IMR-90 (cell line): ENCODE results near the gene GPR89B. TPM values are rescaled to one million over a fixed set of nuclear protein-coding genes. Genes with fewer than 3 reads are reported as not detected.

ENCODE experiments used
- ATAC-seq: fragments of 200-7000 bp; cut with Tn5 transposase; 2 replicates; pipeline ENCODE4 v1.9.1; 2020; ENCODE audit warnings: low read depth, mild to moderate bottlenecking, moderate library complexity
- BruUV-seq: library from RNA; stranded (reverse); fragments of 400-500 nt; replicated peaks from 2 replicates; lab custom pipeline; 2021; lab: Mats Ljungman, UMichigan
- CTCF ChIA-PET: fragments of 300-600 bp; formaldehyde crosslinking; extraction: SDS; loops from one replicate; lab custom pipeline; 2021; ENCODE audit warnings: antibody characterized with exemption; lab: Yijun Ruan, JAX
- POLR2A ChIA-PET: fragments of 300-600 bp; sonication (Branson Sonifier 250); formaldehyde crosslinking; loops from one replicate; lab custom pipeline; 2022; ENCODE audit warnings: antibody characterized with exemption; ENCODE audit not compliant: unreplicated experiment; lab: Charles Lee
- DNase-seq: peaks from one replicate; pipeline ENCODE4 v3.0.0; 2013
- H2AFZ ChIP-seq: replicated peaks from 2 replicates; pipeline ENCODE3; 2013; ENCODE audit warnings: low read length, mild to moderate bottlenecking; ENCODE audit not compliant: poor library complexity
- H2AK5ac ChIP-seq: 2 replicates; pipeline ENCODE4 v1.6.1; 2013; ENCODE audit warnings: low read depth, low read length, inconsistent platforms
- H2AK9ac ChIP-seq: replicated peaks from 2 replicates; pipeline ENCODE3; 2013; ENCODE audit warnings: mild to moderate bottlenecking, low read depth, low read length, moderate library complexity; ENCODE audit not compliant: poor library complexity
- H2BK120ac ChIP-seq: 2 replicates; pipeline ENCODE4 v1.6.1; 2013; ENCODE audit warnings: low read depth, low read length, inconsistent platforms
- H2BK15ac ChIP-seq: 3 replicates; pipeline ENCODE4 v1.6.1; 2013; ENCODE audit warnings: low read depth, low read length, inconsistent platforms
- H2BK20ac ChIP-seq: 2 replicates; pipeline ENCODE4 v1.6.1; 2013; ENCODE audit warnings: low read depth, mild to moderate bottlenecking, inconsistent platforms, low read length, moderate library complexity
- H2BK5ac ChIP-seq: 2 replicates; pipeline ENCODE4 v1.6.1; 2013; ENCODE audit warnings: mild to moderate bottlenecking, low read depth, low read length, inconsistent platforms; ENCODE audit not compliant: poor library complexity, severe bottlenecking
- H3K14ac ChIP-seq: replicated peaks from 2 replicates; pipeline ENCODE4 v1.6.1; 2013; ENCODE audit warnings: low read depth, low read length, inconsistent platforms
- H3K18ac ChIP-seq: 2 replicates; pipeline ENCODE4 v1.6.1; 2013; ENCODE audit warnings: low read depth, low read length, control low read depth
- H3K23ac ChIP-seq: 2 replicates; pipeline ENCODE4 v1.6.1; 2013; ENCODE audit warnings: low read depth, low read length, inconsistent platforms
- H3K27ac ChIP-seq: 2 replicates; pipeline ENCODE4 v1.5.1; 2013; ENCODE audit warnings: mild to moderate bottlenecking, control low read depth, low read length; ENCODE audit not compliant: insufficient read depth
- H3K27me3 ChIP-seq: 2 replicates; pipeline ENCODE4 v1.6.1; 2013; ENCODE audit warnings: low read length; ENCODE audit not compliant: control insufficient read depth, insufficient read depth
- H3K36me3 ChIP-seq: 2 replicates; pipeline ENCODE4 v1.6.1; 2013; ENCODE audit warnings: low read length, mixed read lengths; ENCODE audit not compliant: control insufficient read depth, insufficient read depth
- H3K4ac ChIP-seq: 2 replicates; pipeline ENCODE4 v1.6.1; 2013; ENCODE audit warnings: low read depth, low read length, inconsistent platforms
- H3K4me1 ChIP-seq: 2 replicates; pipeline ENCODE4 v1.6.1; 2013; ENCODE audit warnings: low read length, mixed read lengths; ENCODE audit not compliant: control insufficient read depth, insufficient read depth
- H3K4me2 ChIP-seq: 2 replicates; pipeline ENCODE4 v1.6.1; 2013; ENCODE audit warnings: low read depth, mild to moderate bottlenecking, control low read depth, low read length, moderate library complexity
- H3K4me3 ChIP-seq: 2 replicates; pipeline ENCODE4 v1.5.1; 2013; ENCODE audit warnings: low read depth, mild to moderate bottlenecking, control low read depth, low read length, moderate library complexity; ENCODE audit not compliant: insufficient read depth
- H3K56ac ChIP-seq: 2 replicates; pipeline ENCODE4 v1.6.1; 2013; ENCODE audit warnings: low read length, inconsistent platforms; ENCODE audit not compliant: insufficient read depth; ENCODE audit errors: extremely low read depth
- H3K79me1 ChIP-seq, 2 experiments: 2 replicates each; pipeline ENCODE4 v1.6.1; 2013; ENCODE audit warnings: low read length in 2 of 2, inconsistent platforms in 1 of 2, low read depth in 1 of 2
- H3K9ac ChIP-seq: 2 replicates; pipeline ENCODE4 v1.6.1; 2013; ENCODE audit warnings: low read depth, low read length, control low read depth
- H3K9me1 ChIP-seq: 2 replicates; pipeline ENCODE4 v1.6.1; 2013; ENCODE audit warnings: low read length, inconsistent platforms; ENCODE audit not compliant: insufficient read depth
- H3K9me3 ChIP-seq: 2 replicates; pipeline ENCODE4 v1.6.1; 2013; ENCODE audit warnings: low read length; ENCODE audit not compliant: control insufficient read depth, insufficient read depth
- H4K20me1 ChIP-seq: 2 replicates; pipeline ENCODE4 v1.6.1; 2013; ENCODE audit warnings: low read length, inconsistent platforms; ENCODE audit not compliant: insufficient read depth
- H4K5ac ChIP-seq: 2 replicates; pipeline ENCODE4 v1.6.1; 2013; ENCODE audit warnings: mild to moderate bottlenecking, low read depth, low read length, control low read depth
- H4K8ac ChIP-seq, 2 experiments: 2 replicates each; pipeline ENCODE4 v1.6.1; 2013; ENCODE audit warnings: low read depth in 2 of 2, low read length in 2 of 2, control low read depth in 1 of 2, inconsistent platforms in 1 of 2
- H4K91ac ChIP-seq: 2 replicates; pipeline ENCODE4 v1.6.1; 2013; ENCODE audit warnings: low read depth, low read length, inconsistent platforms; ENCODE audit not compliant: insufficient read depth
- BHLHE40 ChIP-seq: fragments of 150-350 bp; IDR thresholded peaks from 2 replicates; pipeline ENCODE4 v1.6.1; 2016; ENCODE audit warnings: mild to moderate bottlenecking, low read depth, low read length
- CEBPB ChIP-seq: IDR thresholded peaks from 2 replicates; pipeline ENCODE4 v1.6.1; 2012; ENCODE audit warnings: low read depth, low read length, improper control_type of control experiment
- CHD1 ChIP-seq: IDR thresholded peaks from 2 replicates; pipeline ENCODE4 v1.6.1; 2012; ENCODE audit warnings: low read depth, low read length, improper control_type of control experiment
- ELK1 ChIP-seq: fragments of 150-350 bp; IDR thresholded peaks from 2 replicates; pipeline ENCODE4 v1.6.1; 2016; ENCODE audit warnings: low read depth, mild to moderate bottlenecking, low read length, moderate library complexity, borderline replicate concordance
- FOS ChIP-seq: fragments of 150-350 bp; IDR thresholded peaks from 2 replicates; pipeline ENCODE4 v1.6.1; 2016; ENCODE audit warnings: low read depth, low read length
- MAFK ChIP-seq: IDR thresholded peaks from 2 replicates; pipeline ENCODE4 v1.6.1; 2012; ENCODE audit warnings: low read depth, low read length, improper control_type of control experiment
- MAZ ChIP-seq: IDR thresholded peaks from 2 replicates; pipeline ENCODE4 v1.6.1; 2012; ENCODE audit warnings: low read depth, mild to moderate bottlenecking, low read length, improper control_type of control experiment, moderate library complexity, borderline replicate concordance
- MXI1 ChIP-seq: IDR thresholded peaks from 2 replicates; pipeline ENCODE4 v1.6.1; 2012; ENCODE audit warnings: low read depth, mild to moderate bottlenecking, low read length, moderate library complexity, borderline replicate concordance
- NFE2L2 ChIP-seq: fragments of 150-350 bp; IDR thresholded peaks from 2 replicates; pipeline ENCODE4 v1.6.1; 2016; ENCODE audit warnings: low read depth, mild to moderate bottlenecking, low read length
- POLR2A ChIP-seq: IDR thresholded peaks from 2 replicates; pipeline ENCODE4 v1.6.1; 2012; ENCODE audit warnings: mild to moderate bottlenecking, low read depth, low read length
- RAD21 ChIP-seq: IDR thresholded peaks from 2 replicates; pipeline ENCODE4 v1.6.1; 2012; ENCODE audit warnings: low read length, improper control_type of control experiment
- RCOR1 ChIP-seq: IDR thresholded peaks from 2 replicates; pipeline ENCODE4 v1.6.1; 2012; ENCODE audit warnings: mild to moderate bottlenecking, low read length, improper control_type of control experiment; ENCODE audit not compliant: insufficient replicate concordance
- RFX5 ChIP-seq: IDR thresholded peaks from 2 replicates; pipeline ENCODE4 v1.8.0; 2012; ENCODE audit warnings: low read depth, mild to moderate bottlenecking, low read length, moderate library complexity
- SMC3 ChIP-seq: fragments of 150-350 bp; IDR thresholded peaks from 2 replicates; pipeline ENCODE4 v1.6.1; 2016; ENCODE audit warnings: low read depth, mild to moderate bottlenecking, antibody characterized with exemption, low read length, moderate library complexity
- whole genome bisulfite sequencing, 2 experiments: methylation state at CpG; one replicate each; pipeline versions ENCODE4 v1.1.5 to v1.1.7; 2013; ENCODE audit warnings: missing lambda C conversion rate in 2 of 2; ENCODE audit not compliant: insufficient read length in 1 of 2; ENCODE audit errors: extremely low coverage in 2 of 2; 5-methylcytosine and 5-hydroxymethylcytosine counted together
- dilution Hi-C: fragments of 300-500 bp; cut with HindIII; formaldehyde crosslinking; loops from one replicate; pipeline ENCODE4 v1.14.3; 2018; ENCODE audit warnings: low sequenced_read_pairs; ENCODE audit not compliant: unreplicated experiment
- in situ Hi-C: fragments of 300-500 bp; cut with MboI; formaldehyde crosslinking; loops from 3 replicates; pipeline ENCODE4 v1.14.3; 2019; ENCODE audit warnings: low sequenced_read_pairs, inconsistent platforms, mixed read lengths
- intact Hi-C: fragments of 100-400 bp; cut with micrococcal nuclease; formaldehyde crosslinking; loops from 2 replicates; pipeline ENCODE4 v1.10.0; 2022
- polyA plus RNA-seq, 3 experiments: library from polyadenylated mRNA; depleted of rRNA; stranded (reverse); fragments of >200 nt; gene quantifications; 2 replicates each; pipeline ENCODE4 v1.2.3, GENCODE V29; 2012; ENCODE audit warnings: low replicate concordance in 1 of 3
- total RNA-seq: library from RNA; depleted of rRNA; stranded (reverse); fragments of >200 nt; gene quantifications from 2 replicates; pipeline ENCODE4 v1.2.3, GENCODE V29; 2012
- TF ChIP-seq, protein P1 (sequence below): conservative IDR thresholded peaks from 2 replicates; pipeline ENCODE4 v1.5.1; 2012; ENCODE audit warnings: mild to moderate bottlenecking, low read depth, low read length, improper control_type of control experiment
- TF ChIP-seq, protein P2 (sequence below): fragments of 150-350 bp; IDR thresholded peaks from 2 replicates; pipeline ENCODE4 v1.6.1; 2017; ENCODE audit warnings: mild to moderate bottlenecking, antibody characterized with exemption, low read length, low read depth

Gene GPR89B
- total and polyA plus RNA-seq, 2 of the 4 experiments (the other 2 are of a cell fraction), result 9.4 to 13.1 TPM

- Histone ChIP-seq H3K4ac (no peak overlapping the region), H3K4me2 (no peak overlapping the region), H3K79me1 (no peaks in the 10 kb centered on the region), H2BK5ac (no peak overlapping the region), H3K27ac (no peak overlapping the region), H4K8ac (no peak overlapping the region), H2AK5ac (no peak overlapping the region), H4K91ac (no peak overlapping the region), H3K36me3 (no peaks in the 10 kb centered on the region), H4K20me1 (no peaks in the 10 kb centered on the region), H3K56ac (no peak overlapping the region), H3K4me3 (no peak overlapping the region), H3K9ac (no peak overlapping the region), H2BK15ac (no peak overlapping the region), H3K27me3 (peaks cover 1% of the 10 kb centered on the region), H3K18ac (no peak overlapping the region), H2AFZ (no peak overlapping the region), H2BK120ac (no peak overlapping the region), H3K14ac (no peak overlapping the region), H3K4me1 (no peaks in the 10 kb centered on the region), H3K23ac (no peak overlapping the region), H2BK20ac (no peak overlapping the region), H3K9me3 (no peaks in the 10 kb centered on the region), H4K5ac (no peak overlapping the region), H3K9me1 (no peaks in the 10 kb centered on the region), H2AK9ac (no peak overlapping the region)
- dilution Hi-C loops, result no loop called here
- no peak for ATAC-seq
- in situ Hi-C loops, result no loop called here
- ChIA-PET POLR2A (no interaction called here), CTCF (interaction anchor here (2.5 kb wide), 1 partner anchor 12 kb away, joined by 10 read pairs; no protein-coding TSS in a partner anchor)
- no TSS peak for BruUV-seq
- no peak for DNase-seq
- WGBS, 2 experiments, result no CpG with 5 or more reads among the region's 3 CpGs
- intact Hi-C loops, result no loop called here
- TF ChIP-seq FOS (no peak), MAFK (no peak), MAZ (no peak), SMC3 (no peak), RAD21 (no peak), MXI1 (no peak), CEBPB (no peak), RCOR1 (no peak), RFX5 (no peak), BHLHE40 (no peak), NFE2L2 (no peak), POLR2A (no peak), CHD1 (no peak), ELK1 (no peak)
- TF ChIP-seq, protein P1, sequence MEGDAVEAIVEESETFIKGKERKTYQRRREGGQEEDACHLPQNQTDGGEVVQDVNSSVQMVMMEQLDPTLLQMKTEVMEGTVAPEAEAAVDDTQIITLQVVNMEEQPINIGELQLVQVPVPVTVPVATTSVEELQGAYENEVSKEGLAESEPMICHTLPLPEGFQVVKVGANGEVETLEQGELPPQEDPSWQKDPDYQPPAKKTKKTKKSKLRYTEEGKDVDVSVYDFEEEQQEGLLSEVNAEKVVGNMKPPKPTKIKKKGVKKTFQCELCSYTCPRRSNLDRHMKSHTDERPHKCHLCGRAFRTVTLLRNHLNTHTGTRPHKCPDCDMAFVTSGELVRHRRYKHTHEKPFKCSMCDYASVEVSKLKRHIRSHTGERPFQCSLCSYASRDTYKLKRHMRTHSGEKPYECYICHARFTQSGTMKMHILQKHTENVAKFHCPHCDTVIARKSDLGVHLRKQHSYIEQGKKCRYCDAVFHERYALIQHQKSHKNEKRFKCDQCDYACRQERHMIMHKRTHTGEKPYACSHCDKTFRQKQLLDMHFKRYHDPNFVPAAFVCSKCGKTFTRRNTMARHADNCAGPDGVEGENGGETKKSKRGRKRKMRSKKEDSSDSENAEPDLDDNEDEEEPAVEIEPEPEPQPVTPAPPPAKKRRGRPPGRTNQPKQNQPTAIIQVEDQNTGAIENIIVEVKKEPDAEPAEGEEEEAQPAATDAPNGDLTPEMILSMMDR, result no peak
- TF ChIP-seq, protein P2, sequence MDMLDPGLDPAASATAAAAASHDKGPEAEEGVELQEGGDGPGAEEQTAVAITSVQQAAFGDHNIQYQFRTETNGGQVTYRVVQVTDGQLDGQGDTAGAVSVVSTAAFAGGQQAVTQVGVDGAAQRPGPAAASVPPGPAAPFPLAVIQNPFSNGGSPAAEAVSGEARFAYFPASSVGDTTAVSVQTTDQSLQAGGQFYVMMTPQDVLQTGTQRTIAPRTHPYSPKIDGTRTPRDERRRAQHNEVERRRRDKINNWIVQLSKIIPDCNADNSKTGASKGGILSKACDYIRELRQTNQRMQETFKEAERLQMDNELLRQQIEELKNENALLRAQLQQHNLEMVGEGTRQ, result no peak
Measured at GRCh38 chr1:147904726-147905125, 23.5 kb upstream of the GPR89B start.
